Muscle of leg (tissue), 11 donors: ENCODE data around the gene TBX20. TPM values are rescaled to one million over a fixed set of nuclear protein-coding genes. Genes with fewer than 3 reads are reported as not detected.
"Not testable (repeated sequence)": the region's sequence is repeated elsewhere in the genome, so short reads cannot be mapped to it uniquely, and the experiment has no call there.

ENCODE experiments used
- DNase-seq: peaks from one replicate; pipeline ENCODE4 v3.0.0; 2013
- H3K27ac ChIP-seq: one replicate; pipeline ENCODE4 v1.5.1; 2013; ENCODE audit warnings: mild to moderate bottlenecking, low read length, control low read depth
- H3K27me3 ChIP-seq: one replicate; pipeline ENCODE4 v1.6.1; 2013; ENCODE audit warnings: low read length; ENCODE audit not compliant: control insufficient read depth, insufficient read depth
- H3K36me3 ChIP-seq: one replicate; pipeline ENCODE4 v1.6.1; 2013; ENCODE audit warnings: low read length; ENCODE audit not compliant: control insufficient read depth, insufficient read depth
- H3K4me1 ChIP-seq: one replicate; pipeline ENCODE4 v1.6.1; 2013; ENCODE audit warnings: low read length; ENCODE audit not compliant: control insufficient read depth, insufficient read depth
- H3K4me3 ChIP-seq: one replicate; pipeline ENCODE4 v1.5.1; 2013; ENCODE audit warnings: low read length, control low read depth
- H3K9me3 ChIP-seq: replicated peaks from 2 replicates; pipeline ENCODE4 v1.6.1; 2013; ENCODE audit warnings: low read depth, low read length; ENCODE audit not compliant: control insufficient read depth
- WGBS: methylation state at CpG from one replicate; pipeline ENCODE4 v1.1.5; 2013; ENCODE audit warnings: missing lambda C conversion rate; ENCODE audit not compliant: insufficient coverage; 5-methylcytosine and 5-hydroxymethylcytosine counted together
- polyA plus RNA-seq, 8 donors: library from polyadenylated mRNA; unstranded; fragments of 120-200 nt; gene quantifications; one replicate each; pipeline versions ENCODE4 v1.2.1 to v1.2.3, GENCODE V29; 2013; ENCODE audit warnings: inconsistent platforms in 1 of 8, low replicate concordance in 1 of 8; ENCODE audit not compliant: insufficient read length in 8 of 8, insufficient read depth in 1 of 8
- total RNA-seq: library from RNA; stranded (reverse); fragments of 120-200 nt; gene quantifications from one replicate; pipeline ENCODE4 v1.2.4, GENCODE V29; 2013

TBX20 gene
- total and polyA plus RNA-seq, 9 donors: 1.5 to 1.8 TPM; not detected in 7

DNA sequence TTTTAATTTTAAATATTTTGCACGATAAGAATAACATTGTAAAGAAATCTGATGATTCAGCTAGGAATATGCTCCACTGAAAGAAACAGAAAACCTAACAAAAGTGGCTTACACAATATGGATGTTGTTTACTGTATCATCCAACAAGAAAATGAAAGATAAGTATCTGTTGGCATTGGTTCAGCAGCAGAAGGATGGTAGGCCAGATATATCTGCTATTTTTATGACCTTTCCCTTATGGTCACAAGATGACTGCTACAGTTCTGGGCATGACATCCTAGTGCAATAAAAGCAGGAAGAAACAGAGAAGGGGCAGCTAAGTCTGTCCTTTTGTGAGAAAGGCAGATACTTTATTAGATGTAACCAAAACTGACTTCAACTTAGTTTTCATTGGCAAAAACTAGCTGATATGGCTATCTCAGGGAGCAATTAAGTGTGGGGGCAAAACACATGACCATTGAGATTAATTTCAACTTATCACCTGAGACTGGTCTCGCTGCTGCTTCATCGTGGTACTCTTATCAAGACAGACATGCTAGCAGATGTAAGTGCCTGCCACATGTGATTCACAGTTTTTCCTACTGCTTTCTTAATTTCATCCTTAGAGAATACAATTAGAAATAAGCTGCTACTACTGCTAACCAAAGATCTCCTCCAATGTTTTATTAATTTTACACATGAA lies 92.7 kb downstream of the TBX20 start:
- not testable (repeated sequence) for H3K36me3 ChIP-seq, H3K9me3 ChIP-seq, DNase-seq, H3K27me3 ChIP-seq, H3K4me1 ChIP-seq, H3K27ac ChIP-seq, H3K4me3 ChIP-seq
- WGBS: no CpG with 5 or more reads among the region's 3 CpGs

Other genes with a start within 250 kb of the TBX20 start
- 22.5 TPM for gene DPY19L1, start 216.6 kb downstream of the TBX20 start, total RNA-seq
- 10 to 100 TPM; 14.7 to 34.0 (median 20.4) TPM for gene DPY19L1, start 216.6 kb downstream of the TBX20 start, polyA plus RNA-seq